ENCODE data around the gene EGLN1. TPM values are rescaled to one million over a fixed set of nuclear protein-coding genes. Genes with fewer than 3 reads are reported as not detected.

The EGLN1 gene
- total RNA-seq, 2 donors from 2014 or later: 40.6 to 42.7 TPM

- no peaks in the 10 kb centered on the region for H3K9me3 ChIP-seq
- no peak overlapping the region for H3K4me3 ChIP-seq
- no peaks in the 10 kb centered on the region for H3K27me3 ChIP-seq (replicated peaks; ENCODE audit: insufficient read depth)
- H3K4me1 ChIP-seq (ENCODE audit: control insufficient read depth in 1 of 2, low read depth in 2 of 2): peaks cover 25 to 43% of the 10 kb centered on the region in 2 donors
- ATAC-seq (ENCODE audit: insufficient number of reproducible peaks, low FRiP score, low read depth): no peak
- H3K36me3 ChIP-seq: no peaks in the 10 kb centered on the region
- TF ChIP-seq CTCF (IDR thresholded peaks at IDR 0.05): no peak
- no peak for DNase-seq (ENCODE audit: low spot score)
- H3K27ac ChIP-seq: peak overlapping the region; percentile 4 to 72
These were observed 15.0 kb downstream of the EGLN1 start for GRCh38 chr1:231407049-231407448.

- ATAC-seq (ENCODE audit: insufficient number of reproducible peaks, low FRiP score, low read depth) (no peak), DNase-seq (ENCODE audit: low spot score) (no peak)
- Histone ChIP-seq H3K9me3 (no peaks in the 10 kb centered on the region), H3K4me3 (no peak overlapping the region), H3K36me3 (no peaks in the 10 kb centered on the region), H3K4me1 (ENCODE audit: control insufficient read depth in 1 of 2, low read depth in 2 of 2) (peaks cover 24 to 32% of the 10 kb centered on the region in 2 donors), H3K27me3 (replicated peaks; ENCODE audit: insufficient read depth) (no peaks in the 10 kb centered on the region), H3K27ac (no peak overlapping the region)
- no peak for TF ChIP-seq CTCF (IDR thresholded peaks at IDR 0.05)
These were observed 17.8 kb downstream of the EGLN1 start for GRCh38 chr1:231404318-231404717.

GRCh38 chr1:231401478-231401877, 20.6 kb downstream of the EGLN1 start:
- Histone ChIP-seq H3K4me1 (ENCODE audit: control insufficient read depth in 1 of 2, low read depth in 2 of 2) (peaks cover 9 to 16% of the 10 kb centered on the region in 2 donors), H3K27me3 (replicated peaks; ENCODE audit: insufficient read depth) (no peaks in the 10 kb centered on the region), H3K27ac (no peak overlapping the region), H3K9me3 (no peaks in the 10 kb centered on the region), H3K4me3 (no peak overlapping the region), H3K36me3 (no peaks in the 10 kb centered on the region)
- no peak for TF ChIP-seq CTCF (IDR thresholded peaks at IDR 0.05)
- ATAC-seq (ENCODE audit: insufficient number of reproducible peaks, low FRiP score, low read depth) (no peak), DNase-seq (ENCODE audit: low spot score) (no peak)

GRCh38 chr1:231397886-231398671, 24.0 kb downstream of the EGLN1 start:
- H3K27me3 ChIP-seq (replicated peaks; ENCODE audit: insufficient read depth): no peaks in the 10 kb centered on the region
- TF ChIP-seq CTCF (IDR thresholded peaks at IDR 0.05): no peak
- no peak overlapping the region for H3K27ac ChIP-seq
- ATAC-seq (ENCODE audit: insufficient number of reproducible peaks, low FRiP score, low read depth) (no peak), DNase-seq (ENCODE audit: low spot score) (no peak)
- no peaks in the 10 kb centered on the region for H3K9me3 ChIP-seq
- no peaks in the 10 kb centered on the region for H3K36me3 ChIP-seq
- peaks cover 14 to 21% of the 10 kb centered on the region in 2 donors for H3K4me1 ChIP-seq (ENCODE audit: control insufficient read depth in 1 of 2, low read depth in 2 of 2)
- no peak overlapping the region for H3K4me3 ChIP-seq

- H3K27me3 ChIP-seq (replicated peaks; ENCODE audit: insufficient read depth): no peaks in the 10 kb centered on the region
- peaks cover 14 to 21% of the 10 kb centered on the region in 2 donors for H3K4me1 ChIP-seq (ENCODE audit: control insufficient read depth in 1 of 2, low read depth in 2 of 2)
- no peaks in the 10 kb centered on the region for H3K36me3 ChIP-seq
- H3K4me3 ChIP-seq: no peak overlapping the region
- no peaks in the 10 kb centered on the region for H3K9me3 ChIP-seq
- ATAC-seq (ENCODE audit: insufficient number of reproducible peaks, low FRiP score, low read depth): no peak
- no peak for DNase-seq (ENCODE audit: low spot score)
- no peak for TF ChIP-seq CTCF (IDR thresholded peaks at IDR 0.05)
- H3K27ac ChIP-seq: peak overlapping the region in 1 of 2 donors; percentile 79
These were observed 25.4 kb downstream of the EGLN1 start for GRCh38 chr1:231396643-231397042.

Data from thoracic aorta (tissue), 2 donors.